Tibial nerve (tissue), 4 donors: ENCODE results near the gene SKI.

Experiments
- CTCF ChIP-seq, 5 experiments: fragments of 200-600 bp in 3 of 5; fragments of 450-650 bp in 2 of 5; sonication (generic) in 3 of 5; IDR thresholded peaks; one replicate each; pipeline ENCODE4 v1.5.1; 2016 to 2019; ENCODE audit warnings: antibody characterized with exemption in 5 of 5, mild to moderate bottlenecking in 3 of 5, moderate library complexity in 2 of 5
- EP300 ChIP-seq, 2 donors: sonication (generic); formaldehyde crosslinking; IDR thresholded peaks; one replicate each; pipeline ENCODE4 v1.6.1; 2017; ENCODE audit warnings: antibody characterized with exemption in 2 of 2, mild to moderate bottlenecking in 1 of 2

- TF ChIP-seq CTCF (IDR thresholded peaks at IDR 0.05) (no peak), EP300 (IDR thresholded peaks at IDR 0.05) (no peak)
These were observed 62.1 kb downstream of the SKI start for GRCh38 chr1:2290171-2290578.
